ENCODE measurements around the gene TNS2.

DNA sequence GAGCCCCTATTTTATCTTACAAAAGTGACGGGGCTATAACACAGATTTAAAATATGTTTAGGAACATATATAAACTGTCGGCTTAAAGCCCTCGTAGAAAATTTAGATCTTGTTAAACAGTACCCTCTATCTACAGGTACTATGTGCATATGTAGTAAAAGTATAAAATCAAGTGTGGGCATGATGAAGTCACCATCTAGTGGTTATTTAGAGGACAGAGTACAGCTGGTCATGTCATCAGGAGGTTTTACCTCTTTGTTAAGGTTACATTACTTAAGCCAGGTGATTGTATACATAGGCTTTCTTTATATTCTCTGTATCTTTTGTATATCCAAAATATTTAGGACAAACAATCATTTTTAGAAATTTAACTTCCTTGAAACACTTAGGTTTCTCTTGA lies 18.2 kb upstream of the TNS2 start:
- TF ChIP-seq RAD21 (IDR thresholded peaks at IDR 0.05; ENCODE audit: low read depth) (no peak), EGR1 (IDR thresholded peaks at IDR 0.05) (no peak), TEAD4 (IDR thresholded peaks at IDR 0.05) (no peak), EP300 (IDR thresholded peaks at IDR 0.05; ENCODE audit: borderline replicate concordance) (no peak), CEBPB (IDR thresholded peaks at IDR 0.05) (no peak), FOXM1 (IDR thresholded peaks at IDR 0.05; ENCODE audit: borderline replicate concordance, low read depth) (no peak), CREB1 (IDR thresholded peaks at IDR 0.05; ENCODE audit: low read depth) (no peak), NFIC (IDR thresholded peaks at IDR 0.05) (no peak), YY1 (IDR thresholded peaks at IDR 0.05; ENCODE audit: low read depth) (no peak), TAF1 (IDR thresholded peaks at IDR 0.05; ENCODE audit: low read depth) (no peak)
- TF ChIP-seq, protein P1, sequence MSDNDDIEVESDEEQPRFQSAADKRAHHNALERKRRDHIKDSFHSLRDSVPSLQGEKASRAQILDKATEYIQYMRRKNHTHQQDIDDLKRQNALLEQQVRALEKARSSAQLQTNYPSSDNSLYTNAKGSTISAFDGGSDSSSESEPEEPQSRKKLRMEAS (IDR thresholded peaks at IDR 0.05), result no peak
- TF ChIP-seq, protein P2, sequence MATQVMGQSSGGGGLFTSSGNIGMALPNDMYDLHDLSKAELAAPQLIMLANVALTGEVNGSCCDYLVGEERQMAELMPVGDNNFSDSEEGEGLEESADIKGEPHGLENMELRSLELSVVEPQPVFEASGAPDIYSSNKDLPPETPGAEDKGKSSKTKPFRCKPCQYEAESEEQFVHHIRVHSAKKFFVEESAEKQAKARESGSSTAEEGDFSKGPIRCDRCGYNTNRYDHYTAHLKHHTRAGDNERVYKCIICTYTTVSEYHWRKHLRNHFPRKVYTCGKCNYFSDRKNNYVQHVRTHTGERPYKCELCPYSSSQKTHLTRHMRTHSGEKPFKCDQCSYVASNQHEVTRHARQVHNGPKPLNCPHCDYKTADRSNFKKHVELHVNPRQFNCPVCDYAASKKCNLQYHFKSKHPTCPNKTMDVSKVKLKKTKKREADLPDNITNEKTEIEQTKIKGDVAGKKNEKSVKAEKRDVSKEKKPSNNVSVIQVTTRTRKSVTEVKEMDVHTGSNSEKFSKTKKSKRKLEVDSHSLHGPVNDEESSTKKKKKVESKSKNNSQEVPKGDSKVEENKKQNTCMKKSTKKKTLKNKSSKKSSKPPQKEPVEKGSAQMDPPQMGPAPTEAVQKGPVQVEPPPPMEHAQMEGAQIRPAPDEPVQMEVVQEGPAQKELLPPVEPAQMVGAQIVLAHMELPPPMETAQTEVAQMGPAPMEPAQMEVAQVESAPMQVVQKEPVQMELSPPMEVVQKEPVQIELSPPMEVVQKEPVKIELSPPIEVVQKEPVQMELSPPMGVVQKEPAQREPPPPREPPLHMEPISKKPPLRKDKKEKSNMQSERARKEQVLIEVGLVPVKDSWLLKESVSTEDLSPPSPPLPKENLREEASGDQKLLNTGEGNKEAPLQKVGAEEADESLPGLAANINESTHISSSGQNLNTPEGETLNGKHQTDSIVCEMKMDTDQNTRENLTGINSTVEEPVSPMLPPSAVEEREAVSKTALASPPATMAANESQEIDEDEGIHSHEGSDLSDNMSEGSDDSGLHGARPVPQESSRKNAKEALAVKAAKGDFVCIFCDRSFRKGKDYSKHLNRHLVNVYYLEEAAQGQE (IDR thresholded peaks at IDR 0.05; ENCODE audit: low read depth), result no peak
